WTC11 (cell line): ENCODE results near the gene ST13. TPM values are rescaled to one million over a fixed set of nuclear protein-coding genes. Genes with fewer than 3 reads are reported as not detected.

ENCODE experiments used
- ATAC-seq: fragments of 200-7000 bp; cut with Tn5 transposase; 2 replicates; pipeline ENCODE4 v1.10.0; 2021; ENCODE audit warnings: mild to moderate bottlenecking, moderate library complexity
- Bru-seq: library from RNA; stranded (reverse); fragments of 400-500 nt; gene quantifications from one replicate; lab custom pipeline; 2021; lab: Mats Ljungman, UMichigan
- CTCF ChIA-PET: fragments of 300-600 bp; sonication (Branson Sonifier 250); formaldehyde crosslinking; loops from one replicate; lab custom pipeline; 2021; ENCODE audit warnings: antibody characterized with exemption; lab: Charles Lee
- POLR2A ChIA-PET: fragments of 350-600 bp; sonication (Branson Sonifier 250); formaldehyde crosslinking; loops from one replicate; lab custom pipeline; 2021; ENCODE audit warnings: antibody characterized with exemption; lab: Charles Lee
- DNase-seq: peaks from one replicate; pipeline ENCODE4 v3.0.0; 2021; ENCODE audit warnings: low spot score
- H3K27ac Mint-ChIP-seq: 2 replicates; pipeline ENCODE4 v1.8.0; 2021; ENCODE audit warnings: mixed read lengths
- H3K27me3 Mint-ChIP-seq: 2 replicates; pipeline ENCODE4 v1.8.0; 2021; ENCODE audit warnings: low read depth, mild to moderate bottlenecking, moderate library complexity, mixed read lengths
- H3K36me3 Mint-ChIP-seq: 2 replicates; pipeline ENCODE4 v1.8.0; 2021; ENCODE audit warnings: mixed read lengths
- H3K4me1 Mint-ChIP-seq: 2 replicates; pipeline ENCODE4 v1.8.0; 2022; ENCODE audit warnings: mixed read lengths
- H3K4me3 Mint-ChIP-seq: 2 replicates; pipeline ENCODE4 v1.8.0; 2021; ENCODE audit warnings: mild to moderate bottlenecking, moderate library complexity, mixed read lengths
- H3K9me3 Mint-ChIP-seq: 2 replicates; pipeline ENCODE4 v1.8.0; 2021; ENCODE audit warnings: mixed read lengths
- CBFB ChIP-seq: sonication (generic); formaldehyde crosslinking; IDR thresholded peaks from 2 replicates; pipeline ENCODE4 v1.8.1; 2022; ENCODE audit warnings: mild to moderate bottlenecking, low read depth, missing genetic modification reagents
- ESRRA ChIP-seq: sonication (generic); formaldehyde crosslinking; IDR thresholded peaks from 2 replicates; pipeline ENCODE4 v1.8.1; 2022; ENCODE audit warnings: mild to moderate bottlenecking, missing genetic modification reagents, borderline replicate concordance
- ETV6 ChIP-seq: sonication (generic); formaldehyde crosslinking; IDR thresholded peaks from 2 replicates; pipeline ENCODE4 v1.8.1; 2022; ENCODE audit warnings: mild to moderate bottlenecking, missing genetic modification reagents
- FOXK1 ChIP-seq: sonication (generic); formaldehyde crosslinking; IDR thresholded peaks from 2 replicates; pipeline ENCODE4 v1.8.0; 2022; ENCODE audit warnings: mild to moderate bottlenecking, moderate library complexity, missing genetic modification reagents
- FOXP1 ChIP-seq: sonication (generic); formaldehyde crosslinking; IDR thresholded peaks from 2 replicates; pipeline ENCODE4 v1.8.0; 2022; ENCODE audit warnings: missing genetic modification reagents, mild to moderate bottlenecking, moderate library complexity, borderline replicate concordance
- GRHL2 ChIP-seq: fragments of 250-450 bp; sonication (Bioruptor Pico); IDR thresholded peaks from 2 replicates; pipeline ENCODE4 v1.8.0; 2022; ENCODE audit warnings: mild to moderate bottlenecking, moderate library complexity; ENCODE audit not compliant: insufficient replicate concordance, severe bottlenecking
- GTF2I ChIP-seq: fragments of 250-450 bp; sonication (Bioruptor Pico); conservative IDR thresholded peaks from 2 replicates; pipeline ENCODE4 v1.4.0; 2021; ENCODE audit warnings: mild to moderate bottlenecking
- JUN ChIP-seq: sonication (generic); formaldehyde crosslinking; IDR thresholded peaks from 2 replicates; pipeline ENCODE4 v1.8.0; 2023; ENCODE audit warnings: mild to moderate bottlenecking, missing genetic modification reagents
- NR2C2 ChIP-seq: sonication (generic); formaldehyde crosslinking; IDR thresholded peaks from 2 replicates; pipeline ENCODE4 v1.8.0; 2022; ENCODE audit warnings: mild to moderate bottlenecking, missing genetic modification reagents
- OVOL2 ChIP-seq: fragments of 250-450 bp; sonication (Bioruptor Pico); IDR thresholded peaks from 2 replicates; pipeline ENCODE4 v1.9.0; 2021; ENCODE audit warnings: mild to moderate bottlenecking, borderline replicate concordance
- RORB ChIP-seq: fragments of 250-450 bp; sonication (Bioruptor Pico); IDR thresholded peaks from 2 replicates; pipeline ENCODE4 v1.9.0; 2021; ENCODE audit warnings: mild to moderate bottlenecking
- TEAD4 ChIP-seq: sonication (generic); formaldehyde crosslinking; IDR thresholded peaks from 2 replicates; pipeline ENCODE4 v1.8.0; 2022; ENCODE audit warnings: mild to moderate bottlenecking, missing genetic modification reagents
- TP53 ChIP-seq: sonication (generic); formaldehyde crosslinking; IDR thresholded peaks from 2 replicates; pipeline ENCODE4 v1.8.1; 2023; ENCODE audit warnings: mild to moderate bottlenecking, missing genetic modification reagents
- ZBTB21 ChIP-seq: sonication (generic); formaldehyde crosslinking; IDR thresholded peaks from 2 replicates; pipeline ENCODE4 v1.8.1; 2023; ENCODE audit warnings: mild to moderate bottlenecking, missing genetic modification reagents, borderline replicate concordance
- ZNF219 ChIP-seq: sonication (generic); formaldehyde crosslinking; IDR thresholded peaks from 2 replicates; pipeline ENCODE4 v1.8.0; 2023; ENCODE audit warnings: missing genetic modification reagents, mild to moderate bottlenecking, borderline replicate concordance
- ZNF396 ChIP-seq: fragments of 250-450 bp; sonication (Bioruptor Pico); IDR thresholded peaks from 2 replicates; pipeline ENCODE4 v1.8.0; 2021; ENCODE audit warnings: mild to moderate bottlenecking, moderate library complexity, borderline replicate concordance
- ZNF671 ChIP-seq: fragments of 250-450 bp; sonication (Bioruptor Pico); IDR thresholded peaks from 2 replicates; pipeline ENCODE4 v1.8.0; 2021; ENCODE audit warnings: mild to moderate bottlenecking
- long read RNA-seq, 3 experiments: library from RNA in 1 of 3; library from capped mRNA in 1 of 3; library from polyadenylated mRNA in 1 of 3; unstranded in 2 of 3; stranded (forward) in 1 of 3; transcript quantifications; one replicate each; pipeline ENCODE4 v2.0.0, GENCODE V29; 2021
- total RNA-seq: library from RNA; stranded (reverse); gene quantifications from 3 replicates; pipeline ENCODE4 v1.2.3, GENCODE V29; 2021
- TF ChIP-seq, protein P1 (sequence below): sonication (generic); formaldehyde crosslinking; IDR thresholded peaks from 2 replicates; pipeline ENCODE4 v1.8.1; 2023; ENCODE audit warnings: mild to moderate bottlenecking, missing genetic modification reagents, moderate library complexity
- TF ChIP-seq, protein P2 (sequence below): fragments of 250-450 bp; sonication (Bioruptor Pico); conservative IDR thresholded peaks from 2 replicates; pipeline ENCODE4 v1.9.0; 2021; ENCODE audit warnings: mild to moderate bottlenecking
- TF ChIP-seq, protein P3 (sequence below): sonication (generic); formaldehyde crosslinking; IDR thresholded peaks from 2 replicates; pipeline ENCODE4 v1.8.1; 2022; ENCODE audit warnings: mild to moderate bottlenecking, moderate library complexity, missing genetic modification reagents
- TF ChIP-seq, protein P4 (sequence below): sonication (generic); formaldehyde crosslinking; conservative IDR thresholded peaks from 2 replicates; pipeline ENCODE4 v1.8.1; 2022; ENCODE audit warnings: mild to moderate bottlenecking, missing genetic modification reagents
- TF ChIP-seq, protein P5 (sequence below): fragments of 250-450 bp; sonication (Bioruptor Pico); IDR thresholded peaks from 2 replicates; pipeline ENCODE4 v1.9.0; 2021; ENCODE audit warnings: mild to moderate bottlenecking, borderline replicate concordance
- TF ChIP-seq, protein P6 (sequence below): fragments of 250-450 bp; sonication (Bioruptor Pico); IDR thresholded peaks from 2 replicates; pipeline ENCODE4 v1.8.0; 2021; ENCODE audit warnings: mild to moderate bottlenecking
- TF ChIP-seq, protein P7 (sequence below): sonication (generic); formaldehyde crosslinking; IDR thresholded peaks from 2 replicates; pipeline ENCODE4 v1.8.0; 2022; ENCODE audit warnings: mild to moderate bottlenecking, missing genetic modification reagents

ST13 gene
- total RNA-seq = 289 to 303 TPM (median 291 TPM) in 3 replicates
- percentile 94 among the genes with signal in this experiment for Bru-seq, nascent RNA
- long read RNA-seq, experiment 1, transcript ST13-201 (12 exons, 3,595 nt) = major isoform, 899 of 1,015 reads
- long read RNA-seq, experiment 1, partial matches to known transcripts = 58 of 1,015 reads
- long read RNA-seq, experiment 1, other reads (novel, unspliced or antisense) = 58 of 1,015 reads
- long read RNA-seq, experiment 2, transcript ST13-201 (12 exons, 3,595 nt) = major isoform, 239 of 493 reads
- long read RNA-seq, experiment 2, partial matches to known transcripts = 107 of 493 reads
- long read RNA-seq, experiment 2, other reads (novel, unspliced or antisense) = 147 of 493 reads
- long read RNA-seq, experiment 3, transcript ST13-201 (12 exons, 3,595 nt) = major isoform, 964 of 1,045 reads
- long read RNA-seq, experiment 3, partial matches to known transcripts = 33 of 1,045 reads
- long read RNA-seq, experiment 3, other reads (novel, unspliced or antisense) = 48 of 1,045 reads

DNA sequence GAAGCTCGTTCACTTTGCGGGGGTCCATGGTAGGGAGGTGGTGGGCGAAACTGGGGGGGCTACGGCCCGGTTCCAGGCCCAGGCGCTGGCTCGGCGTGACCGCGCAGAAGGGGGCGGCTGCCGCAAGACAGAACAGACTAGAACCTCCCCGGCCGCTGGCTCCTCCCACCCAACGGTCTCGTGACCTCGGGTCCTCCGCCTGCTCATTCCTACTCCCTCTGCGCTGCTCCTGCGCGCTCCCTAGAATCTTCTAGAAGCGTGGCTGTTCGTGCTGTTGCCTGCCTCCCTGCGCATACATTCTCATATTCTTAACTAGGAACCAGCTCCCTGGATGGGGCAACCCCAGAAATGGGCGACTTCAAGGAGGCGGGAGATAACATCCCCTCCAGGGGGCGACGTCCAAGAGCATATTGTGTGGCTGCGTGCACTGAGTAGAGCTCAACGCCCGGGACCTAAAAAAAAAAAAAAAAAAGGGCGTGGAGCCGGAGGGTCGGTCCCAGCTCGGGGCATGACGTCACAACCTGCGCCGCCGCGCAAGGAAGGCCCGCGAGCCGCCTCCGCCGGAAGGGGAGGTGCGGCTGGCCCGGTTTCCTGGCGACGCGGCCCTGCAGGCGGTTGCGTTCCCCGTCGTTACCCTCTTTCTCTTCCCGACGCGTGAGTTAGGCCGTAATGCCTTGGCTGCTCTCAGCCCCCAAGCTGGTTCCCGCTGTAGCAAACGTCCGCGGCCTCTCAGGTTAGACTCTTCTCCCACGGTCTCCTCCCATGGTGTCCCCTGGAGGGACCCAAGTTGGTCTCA lies at the start of gene ST13, which contains the start of gene XPNPEP3:
Gene ST13 (minus strand): TSS at position 127 of the 796 bp plus-strand sequence. CDS start 99 bp downstream, at position 28.
Gene XPNPEP3 (plus strand): TSS at position 636 of the 796 bp plus-strand sequence. CDS start 34 bp downstream, at position 670.
- H3K4me1 Mint-ChIP-seq = peaks cover 33% of the 10 kb centered on the region
- peak within 1 kb of the TSS; percentile 100 for H3K27ac Mint-ChIP-seq
- peak; percentile 97 for ATAC-seq
- POLR2A ChIA-PET = interaction anchor here (0.6 to 1.6 kb wide), 10 partner anchors 38 to 339 kb away, joined by 3 to 4 read pairs (median 3); partner anchors contain the start of genes MRTFA, RBX1 and SLC25A17
- H3K36me3 Mint-ChIP-seq = peaks cover 6% of the 10 kb centered on the region
- H3K27me3 Mint-ChIP-seq = no peaks in the 10 kb centered on the region
- CTCF ChIA-PET = interaction anchor here (0.6 to 2.0 kb wide), 7 partner anchors 42 to 546 kb away, joined by 3 to 6 read pairs (median 3); no protein-coding TSS in a partner anchor
- no peaks in the 10 kb centered on the region for H3K9me3 Mint-ChIP-seq
- DNase-seq = peak; percentile 97
- H3K4me3 Mint-ChIP-seq = peak within 1 kb of the TSS; percentile 99
- TF ChIP-seq ZNF396 (CRISPR knock-in tag) (no peak), GRHL2 (CRISPR knock-in tag) (no peak), FOXP1 (CRISPR knock-in tag) (no peak; the same call in 1 of the 2 replicates), OVOL2 (CRISPR knock-in tag) (no peak), NR2C2 (CRISPR knock-in tag) (no peak), FOXK1 (CRISPR knock-in tag) (peak; percentile 73), ZNF219 (CRISPR knock-in tag) (no peak), GTF2I (CRISPR knock-in tag) (no peak), ZNF671 (CRISPR knock-in tag) (no peak), ETV6 (CRISPR knock-in tag) (no peak), JUN (CRISPR knock-in tag) (no peak), ZBTB21 (CRISPR knock-in tag) (peak; percentile 38; the same call in 1 of the 2 replicates), ESRRA (CRISPR knock-in tag) (no peak), CBFB (CRISPR knock-in tag) (no peak; the same call in 1 of the 2 replicates), RORB (CRISPR knock-in tag) (no peak), TEAD4 (CRISPR knock-in tag) (no peak), TP53 (CRISPR knock-in tag) (no peak)
- TF ChIP-seq, protein P1, sequence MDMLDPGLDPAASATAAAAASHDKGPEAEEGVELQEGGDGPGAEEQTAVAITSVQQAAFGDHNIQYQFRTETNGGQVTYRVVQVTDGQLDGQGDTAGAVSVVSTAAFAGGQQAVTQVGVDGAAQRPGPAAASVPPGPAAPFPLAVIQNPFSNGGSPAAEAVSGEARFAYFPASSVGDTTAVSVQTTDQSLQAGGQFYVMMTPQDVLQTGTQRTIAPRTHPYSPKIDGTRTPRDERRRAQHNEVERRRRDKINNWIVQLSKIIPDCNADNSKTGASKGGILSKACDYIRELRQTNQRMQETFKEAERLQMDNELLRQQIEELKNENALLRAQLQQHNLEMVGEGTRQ (CRISPR knock-in tag) = peak; percentile 92
- TF ChIP-seq, protein P2, sequence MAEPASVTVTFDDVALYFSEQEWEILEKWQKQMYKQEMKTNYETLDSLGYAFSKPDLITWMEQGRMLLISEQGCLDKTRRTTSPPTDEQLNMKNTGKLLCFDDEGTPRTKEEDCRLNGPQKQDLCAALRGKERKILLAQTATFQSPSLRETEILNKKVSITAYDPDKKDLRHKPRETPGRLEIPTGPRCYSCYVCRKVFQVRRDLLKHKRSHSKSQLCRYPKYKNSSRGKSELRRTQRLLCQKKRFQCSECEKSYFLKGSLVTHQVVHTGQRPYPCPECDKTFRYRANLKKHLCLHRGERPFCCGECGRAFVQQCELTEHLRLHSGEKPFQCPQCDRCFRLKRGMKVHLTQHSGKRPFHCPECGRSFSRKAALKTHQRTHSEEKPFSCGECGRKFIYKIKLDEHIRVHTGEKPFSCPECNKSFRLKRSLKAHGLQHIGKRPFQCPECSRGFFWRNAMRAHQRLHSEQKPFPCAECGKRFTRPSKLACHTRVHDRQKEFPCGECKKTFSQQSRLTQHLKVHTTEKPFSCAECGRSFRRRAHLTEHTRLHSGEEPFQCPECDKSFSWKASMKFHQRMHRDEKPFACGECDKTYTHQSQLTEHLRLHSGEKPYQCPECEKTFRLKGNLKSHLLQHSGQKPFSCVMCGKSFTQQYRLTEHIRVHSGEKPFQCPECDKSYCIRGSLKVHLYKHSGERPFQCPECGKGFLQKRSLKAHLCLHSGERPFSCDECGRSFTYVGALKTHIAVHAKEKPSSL (CRISPR knock-in tag) = no peak
- TF ChIP-seq, protein P3, sequence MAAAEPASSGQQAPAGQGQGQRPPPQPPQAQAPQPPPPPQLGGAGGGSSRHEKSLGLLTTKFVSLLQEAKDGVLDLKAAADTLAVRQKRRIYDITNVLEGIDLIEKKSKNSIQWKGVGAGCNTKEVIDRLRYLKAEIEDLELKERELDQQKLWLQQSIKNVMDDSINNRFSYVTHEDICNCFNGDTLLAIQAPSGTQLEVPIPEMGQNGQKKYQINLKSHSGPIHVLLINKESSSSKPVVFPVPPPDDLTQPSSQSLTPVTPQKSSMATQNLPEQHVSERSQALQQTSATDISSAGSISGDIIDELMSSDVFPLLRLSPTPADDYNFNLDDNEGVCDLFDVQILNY (CRISPR knock-in tag) = no peak
- TF ChIP-seq, protein P4, sequence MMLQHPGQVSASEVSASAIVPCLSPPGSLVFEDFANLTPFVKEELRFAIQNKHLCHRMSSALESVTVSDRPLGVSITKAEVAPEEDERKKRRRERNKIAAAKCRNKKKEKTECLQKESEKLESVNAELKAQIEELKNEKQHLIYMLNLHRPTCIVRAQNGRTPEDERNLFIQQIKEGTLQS (CRISPR knock-in tag) = no peak
- TF ChIP-seq, protein P5, sequence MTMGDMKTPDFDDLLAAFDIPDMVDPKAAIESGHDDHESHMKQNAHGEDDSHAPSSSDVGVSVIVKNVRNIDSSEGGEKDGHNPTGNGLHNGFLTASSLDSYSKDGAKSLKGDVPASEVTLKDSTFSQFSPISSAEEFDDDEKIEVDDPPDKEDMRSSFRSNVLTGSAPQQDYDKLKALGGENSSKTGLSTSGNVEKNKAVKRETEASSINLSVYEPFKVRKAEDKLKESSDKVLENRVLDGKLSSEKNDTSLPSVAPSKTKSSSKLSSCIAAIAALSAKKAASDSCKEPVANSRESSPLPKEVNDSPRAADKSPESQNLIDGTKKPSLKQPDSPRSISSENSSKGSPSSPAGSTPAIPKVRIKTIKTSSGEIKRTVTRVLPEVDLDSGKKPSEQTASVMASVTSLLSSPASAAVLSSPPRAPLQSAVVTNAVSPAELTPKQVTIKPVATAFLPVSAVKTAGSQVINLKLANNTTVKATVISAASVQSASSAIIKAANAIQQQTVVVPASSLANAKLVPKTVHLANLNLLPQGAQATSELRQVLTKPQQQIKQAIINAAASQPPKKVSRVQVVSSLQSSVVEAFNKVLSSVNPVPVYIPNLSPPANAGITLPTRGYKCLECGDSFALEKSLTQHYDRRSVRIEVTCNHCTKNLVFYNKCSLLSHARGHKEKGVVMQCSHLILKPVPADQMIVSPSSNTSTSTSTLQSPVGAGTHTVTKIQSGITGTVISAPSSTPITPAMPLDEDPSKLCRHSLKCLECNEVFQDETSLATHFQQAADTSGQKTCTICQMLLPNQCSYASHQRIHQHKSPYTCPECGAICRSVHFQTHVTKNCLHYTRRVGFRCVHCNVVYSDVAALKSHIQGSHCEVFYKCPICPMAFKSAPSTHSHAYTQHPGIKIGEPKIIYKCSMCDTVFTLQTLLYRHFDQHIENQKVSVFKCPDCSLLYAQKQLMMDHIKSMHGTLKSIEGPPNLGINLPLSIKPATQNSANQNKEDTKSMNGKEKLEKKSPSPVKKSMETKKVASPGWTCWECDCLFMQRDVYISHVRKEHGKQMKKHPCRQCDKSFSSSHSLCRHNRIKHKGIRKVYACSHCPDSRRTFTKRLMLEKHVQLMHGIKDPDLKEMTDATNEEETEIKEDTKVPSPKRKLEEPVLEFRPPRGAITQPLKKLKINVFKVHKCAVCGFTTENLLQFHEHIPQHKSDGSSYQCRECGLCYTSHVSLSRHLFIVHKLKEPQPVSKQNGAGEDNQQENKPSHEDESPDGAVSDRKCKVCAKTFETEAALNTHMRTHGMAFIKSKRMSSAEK = no peak
- TF ChIP-seq, protein P6, sequence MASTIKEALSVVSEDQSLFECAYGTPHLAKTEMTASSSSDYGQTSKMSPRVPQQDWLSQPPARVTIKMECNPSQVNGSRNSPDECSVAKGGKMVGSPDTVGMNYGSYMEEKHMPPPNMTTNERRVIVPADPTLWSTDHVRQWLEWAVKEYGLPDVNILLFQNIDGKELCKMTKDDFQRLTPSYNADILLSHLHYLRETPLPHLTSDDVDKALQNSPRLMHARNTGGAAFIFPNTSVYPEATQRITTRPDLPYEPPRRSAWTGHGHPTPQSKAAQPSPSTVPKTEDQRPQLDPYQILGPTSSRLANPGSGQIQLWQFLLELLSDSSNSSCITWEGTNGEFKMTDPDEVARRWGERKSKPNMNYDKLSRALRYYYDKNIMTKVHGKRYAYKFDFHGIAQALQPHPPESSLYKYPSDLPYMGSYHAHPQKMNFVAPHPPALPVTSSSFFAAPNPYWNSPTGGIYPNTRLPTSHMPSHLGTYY (CRISPR knock-in tag) = no peak
- TF ChIP-seq, protein P7, sequence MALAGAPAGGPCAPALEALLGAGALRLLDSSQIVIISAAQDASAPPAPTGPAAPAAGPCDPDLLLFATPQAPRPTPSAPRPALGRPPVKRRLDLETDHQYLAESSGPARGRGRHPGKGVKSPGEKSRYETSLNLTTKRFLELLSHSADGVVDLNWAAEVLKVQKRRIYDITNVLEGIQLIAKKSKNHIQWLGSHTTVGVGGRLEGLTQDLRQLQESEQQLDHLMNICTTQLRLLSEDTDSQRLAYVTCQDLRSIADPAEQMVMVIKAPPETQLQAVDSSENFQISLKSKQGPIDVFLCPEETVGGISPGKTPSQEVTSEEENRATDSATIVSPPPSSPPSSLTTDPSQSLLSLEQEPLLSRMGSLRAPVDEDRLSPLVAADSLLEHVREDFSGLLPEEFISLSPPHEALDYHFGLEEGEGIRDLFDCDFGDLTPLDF (CRISPR knock-in tag) = no peak
